ENCODE measurements around the gene DRD2.

Gene DRD2

DNA sequence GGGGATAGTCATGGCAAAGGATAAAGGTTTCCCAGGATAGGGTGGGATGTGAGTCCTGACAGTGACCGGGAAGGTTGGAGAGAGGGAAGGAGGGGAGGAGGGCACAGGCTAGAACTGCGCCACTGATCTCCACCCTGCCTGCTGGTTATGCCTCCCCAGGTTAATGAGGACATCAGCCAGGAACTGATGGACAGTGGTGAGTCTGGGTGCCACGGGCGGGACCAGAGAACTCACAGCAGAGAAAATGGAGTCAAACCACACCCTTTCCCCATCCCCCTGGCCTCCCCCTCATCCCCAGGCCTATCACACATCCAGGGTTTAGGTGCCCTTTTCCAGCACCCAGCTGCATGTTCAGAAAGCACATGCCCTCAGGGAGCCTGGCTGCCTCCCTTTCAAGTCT lies 77.4 kb downstream of the DRD2 start:
- no peak for DNase-seq

DNA sequence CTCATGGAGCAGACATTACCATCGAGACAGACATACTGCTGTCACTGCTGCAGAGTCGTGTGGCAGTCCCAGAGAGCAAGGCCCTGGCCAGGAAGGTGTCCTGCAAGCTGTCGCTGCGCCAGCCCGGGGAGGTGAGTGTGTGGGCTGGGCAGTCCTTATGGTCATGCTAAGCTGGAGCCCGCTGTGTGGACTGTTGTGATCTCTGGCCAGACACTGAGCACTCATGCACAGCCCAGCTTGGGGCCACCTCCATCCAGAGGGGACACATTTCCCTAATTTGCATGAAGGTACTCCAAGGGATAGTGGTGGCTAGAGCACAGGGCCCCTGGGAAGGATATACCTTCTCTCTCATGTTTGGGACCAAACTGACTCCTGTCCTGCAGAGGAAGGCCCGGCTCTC lies 78.0 kb downstream of the DRD2 start:
- no peak for DNase-seq

- no peak for DNase-seq
These were observed 78.5 kb downstream of the DRD2 start for GRCh38 chr11:113396690-113397089.

- no peak for DNase-seq
These were observed 79.3 kb downstream of the DRD2 start for GRCh38 chr11:113395782-113396336.

GRCh38 chr11:113394919-113395318 lies 80.3 kb downstream of the DRD2 start:
- no peak for DNase-seq

DNA sequence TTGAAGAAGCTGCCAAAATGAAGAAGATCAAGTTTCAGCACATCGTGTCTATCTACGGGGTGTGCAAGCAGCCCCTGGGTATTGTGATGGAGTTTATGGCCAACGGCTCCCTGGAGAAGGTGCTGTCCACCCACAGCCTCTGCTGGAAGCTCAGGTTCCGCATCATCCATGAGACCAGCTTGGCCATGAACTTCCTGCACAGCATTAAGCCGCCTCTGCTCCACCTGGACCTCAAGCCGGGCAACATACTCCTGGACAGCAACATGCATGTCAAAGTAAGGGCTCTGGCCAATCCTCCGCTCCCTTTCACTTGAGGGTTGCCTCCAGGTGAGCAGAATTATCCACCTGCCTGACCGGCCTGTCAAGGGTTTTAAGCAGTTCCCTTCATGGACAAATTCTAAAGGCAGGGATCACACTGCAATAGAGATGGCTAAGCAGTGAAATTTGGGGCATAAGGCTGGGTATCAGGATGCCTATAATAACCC lies 81.7 kb downstream of the DRD2 start:
- DNase-seq = no peak

GRCh38 chr11:113392236-113392921 lies 82.8 kb downstream of the DRD2 start:
- peak; percentile 16 for DNase-seq

- DNase-seq = peak; percentile 51
These were observed 85.9 kb downstream of the DRD2 start for GRCh38 chr11:113389272-113389671.

GRCh38 chr11:113387605-113388211 lies 87.5 kb downstream of the DRD2 start, which contains the start of gene ANKK1:
Gene ANKK1, plus strand, starts transcription at chr11:113387779. Its CDS starts 106 bp downstream, at chr11:113387885.
- DNase-seq = no peak

- no peak for DNase-seq
These were observed 88.3 kb downstream of the DRD2 start for GRCh38 chr11:113386866-113387265.

- DNase-seq = no peak
These were observed 89.4 kb downstream of the DRD2 start for GRCh38 chr11:113385749-113386148.

DNA sequence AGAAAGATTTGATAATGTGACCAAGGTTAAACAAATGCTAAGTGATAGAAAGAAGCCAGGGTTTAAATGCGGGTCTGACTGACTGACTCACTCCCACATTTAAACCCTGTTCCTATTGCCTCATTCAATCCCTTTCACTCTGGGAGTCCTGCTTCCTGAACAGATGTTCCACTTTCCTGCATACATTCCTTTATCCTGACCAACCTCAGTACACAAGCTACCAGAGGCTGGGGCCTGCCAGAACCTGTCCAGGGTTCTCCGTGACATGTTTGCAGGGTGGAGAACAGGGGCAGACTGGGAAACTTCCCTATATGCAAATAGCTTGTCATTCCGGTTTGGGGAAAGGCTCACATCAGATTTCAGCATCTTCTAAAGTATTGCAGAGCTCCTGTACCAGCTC lies 90.6 kb downstream of the DRD2 start:
- DNase-seq = peak; percentile 77

GRCh38 chr11:113382121-113382520 lies 93.1 kb downstream of the DRD2 start:
- DNase-seq = no peak

DNA sequence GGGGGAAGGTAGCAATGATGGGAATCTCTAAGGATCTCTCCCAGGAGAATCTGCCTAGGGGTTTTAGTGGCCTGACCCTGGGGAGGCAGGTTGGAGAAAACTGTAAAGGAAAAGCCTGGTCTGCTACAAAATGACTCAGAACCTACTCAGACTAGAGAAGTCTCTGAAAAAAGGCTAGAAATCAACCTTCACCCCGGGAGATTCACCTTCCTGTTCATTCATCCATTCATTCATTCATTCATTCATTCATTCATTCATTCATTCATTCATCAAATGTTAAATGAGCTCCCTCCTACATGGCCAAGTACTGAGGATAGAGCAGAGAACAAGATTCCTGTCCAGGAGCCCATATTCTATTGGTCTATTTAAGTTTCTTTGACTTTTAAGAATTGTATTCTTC lies 96.5 kb downstream of the DRD2 start:
- DNase-seq = no peak

- no peak for DNase-seq
These were observed 97.4 kb downstream of the DRD2 start for GRCh38 chr11:113377681-113378412.

GRCh38 chr11:113376156-113376555 lies 99.0 kb downstream of the DRD2 start:
- no peak for DNase-seq

DNA sequence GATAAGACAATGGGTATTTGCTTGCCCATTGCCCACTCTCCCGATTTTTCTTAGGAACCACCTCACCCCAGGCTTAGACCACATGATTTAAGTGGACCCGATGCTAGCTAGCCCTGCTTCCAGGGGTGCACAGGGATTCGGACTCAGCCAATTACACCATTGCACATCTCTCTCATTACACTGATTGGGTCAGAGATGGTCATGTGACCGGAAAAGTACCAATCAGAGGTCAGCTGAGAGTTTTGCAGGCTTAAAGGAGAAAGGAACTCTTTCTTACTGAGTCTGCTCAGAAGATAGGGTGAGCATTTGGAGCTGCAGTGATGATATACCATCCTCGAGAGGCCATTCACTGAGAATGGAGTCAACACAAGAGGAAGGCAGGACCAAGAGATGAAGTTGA lies 99.8 kb downstream of the DRD2 start:
- no peak for DNase-seq

DNA sequence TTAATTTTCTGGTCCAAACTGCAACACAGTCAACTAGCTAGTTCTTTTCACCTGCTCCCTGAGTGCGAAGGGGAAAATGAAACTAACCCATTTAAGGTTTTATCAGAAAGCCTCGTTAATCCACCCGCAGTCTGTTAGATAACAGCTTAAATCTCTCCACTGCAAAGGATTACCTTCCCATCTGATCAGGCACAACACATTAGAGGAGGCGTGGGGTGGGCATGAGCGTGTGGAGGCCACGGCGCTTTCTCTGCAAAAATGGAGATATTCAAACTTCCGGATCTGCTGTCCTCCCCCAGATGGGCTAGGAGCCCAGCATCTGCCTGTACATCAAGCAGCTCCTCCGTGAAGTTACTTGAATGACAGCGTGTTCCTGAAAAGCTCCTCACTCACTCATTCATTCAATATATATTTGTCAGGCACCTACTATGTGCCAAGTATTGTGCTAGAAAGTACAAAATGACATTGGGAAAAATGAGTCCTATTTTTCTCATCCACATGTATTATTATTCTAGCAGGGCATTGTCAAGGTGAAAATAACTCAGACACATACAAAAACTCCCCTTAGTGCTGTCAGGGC lies 101.1 kb downstream of the DRD2 start:
- DNase-seq = no peak

- no peak for DNase-seq
These were observed 101.9 kb downstream of the DRD2 start for GRCh38 chr11:113373306-113373705.

- no peak for DNase-seq
These were observed 102.9 kb downstream of the DRD2 start for GRCh38 chr11:113372309-113372708.

GRCh38 chr11:113370634-113371033 lies 104.6 kb downstream of the DRD2 start:
- DNase-seq = no peak

- DNase-seq = no peak
These were observed 105.8 kb downstream of the DRD2 start for GRCh38 chr11:113369411-113369810.

- DNase-seq = no peak
These were observed 109.3 kb downstream of the DRD2 start for GRCh38 chr11:113365895-113366294.
